ENCODE measurements around the gene GAB1. TPM values are rescaled to one million over a fixed set of nuclear protein-coding genes. Genes with fewer than 3 reads are reported as not detected.

Gene GAB1
- total RNA-seq, 6 experiments from 2014 or later = 6.6 to 8.9 (median 6.9) TPM

- no peak overlapping the region for H3K4me3 Mint-ChIP-seq
- H3K27ac Mint-ChIP-seq = no peak overlapping the region
- no peaks in the 10 kb centered on the region for H3K9me3 Mint-ChIP-seq
- TF ChIP-seq CTCF (IDR thresholded peaks at IDR 0.05) = no peak
- peaks cover 20% of the 10 kb centered on the region for H3K4me1 Mint-ChIP-seq (ENCODE audit: low read depth)
- peaks cover 1% of the 10 kb centered on the region for H3K27me3 Mint-ChIP-seq (ENCODE audit: insufficient read depth)
- DNase-seq = no peak
- H3K36me3 Mint-ChIP-seq (ENCODE audit: low read depth) = no peaks in the 10 kb centered on the region
These were observed 75.7 kb downstream of the GAB1 start for GRCh38 chr4:143412420-143412758.

DNA sequence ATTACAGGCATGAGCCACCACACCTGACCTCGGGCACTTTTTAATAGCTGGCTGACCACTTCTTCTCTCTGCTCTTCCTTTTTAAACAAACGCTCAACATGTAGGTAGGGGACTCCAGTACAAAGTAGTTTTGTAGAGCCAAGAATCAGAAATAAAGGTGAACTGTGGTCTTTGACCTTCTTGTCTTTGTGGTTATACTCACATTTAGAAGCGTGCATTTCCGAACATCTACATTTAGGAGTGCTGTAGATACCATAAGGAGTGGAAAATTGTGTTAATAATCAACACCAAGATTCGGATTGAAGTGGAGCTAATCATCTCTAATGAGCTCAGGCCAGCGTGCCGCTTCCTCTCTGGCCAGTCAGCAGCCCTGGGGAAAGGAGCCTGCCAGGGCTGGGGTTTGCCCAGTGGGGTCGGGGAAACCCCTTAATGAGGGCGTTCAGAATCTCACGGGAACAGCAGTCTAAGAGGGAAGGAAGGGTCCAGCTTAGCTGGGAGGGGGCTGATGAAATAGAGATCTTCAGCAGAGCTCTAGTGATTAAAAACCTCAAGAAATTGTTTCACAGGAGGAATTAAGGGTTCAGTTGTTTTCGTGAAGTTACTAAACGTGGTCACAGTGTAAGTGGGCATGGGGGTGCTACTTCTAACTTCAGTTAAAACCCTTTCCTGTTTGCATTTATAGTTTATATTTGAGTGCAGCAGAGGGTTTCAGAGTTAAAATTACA lies 81.2 kb downstream of the GAB1 start:
- no peak for TF ChIP-seq CTCF (IDR thresholded peaks at IDR 0.05)
- Mint-ChIP-seq H3K36me3 (ENCODE audit: low read depth) (peaks cover 8% of the 10 kb centered on the region; the same call in 1 of the 2 replicates), H3K4me1 (ENCODE audit: low read depth) (peaks cover 8% of the 10 kb centered on the region; the same call in 1 of the 2 replicates), H3K4me3 (no peak overlapping the region), H3K27me3 (ENCODE audit: insufficient read depth) (no peaks in the 10 kb centered on the region; the same call in 1 of the 2 replicates), H3K9me3 (no peaks in the 10 kb centered on the region), H3K27ac (no peak overlapping the region)
- DNase-seq = no peak

GRCh38 chr4:143420227-143420626 lies 83.6 kb downstream of the GAB1 start:
- H3K36me3 Mint-ChIP-seq (ENCODE audit: low read depth) = peaks cover 8% of the 10 kb centered on the region
- DNase-seq = no peak
- peaks cover 16% of the 10 kb centered on the region for H3K4me1 Mint-ChIP-seq (ENCODE audit: low read depth)
- TF ChIP-seq CTCF (IDR thresholded peaks at IDR 0.05) = no peak
- H3K9me3 Mint-ChIP-seq = no peaks in the 10 kb centered on the region
- no peak overlapping the region for H3K27ac Mint-ChIP-seq
- no peak overlapping the region for H3K4me3 Mint-ChIP-seq
- H3K27me3 Mint-ChIP-seq (ENCODE audit: insufficient read depth) = no peaks in the 10 kb centered on the region; the same call in 1 of the 2 replicates

- Mint-ChIP-seq H3K27me3 (ENCODE audit: insufficient read depth) (no peaks in the 10 kb centered on the region; the same call in 1 of the 2 replicates), H3K4me1 (ENCODE audit: low read depth) (peaks cover 16% of the 10 kb centered on the region), H3K27ac (no peak overlapping the region), H3K9me3 (no peaks in the 10 kb centered on the region), H3K4me3 (no peak overlapping the region), H3K36me3 (ENCODE audit: low read depth) (peaks cover 8% of the 10 kb centered on the region)
- TF ChIP-seq CTCF (IDR thresholded peaks at IDR 0.05) = no peak
- DNase-seq = no peak
These were observed 84.9 kb downstream of the GAB1 start for GRCh38 chr4:143421609-143422008.

DNA sequence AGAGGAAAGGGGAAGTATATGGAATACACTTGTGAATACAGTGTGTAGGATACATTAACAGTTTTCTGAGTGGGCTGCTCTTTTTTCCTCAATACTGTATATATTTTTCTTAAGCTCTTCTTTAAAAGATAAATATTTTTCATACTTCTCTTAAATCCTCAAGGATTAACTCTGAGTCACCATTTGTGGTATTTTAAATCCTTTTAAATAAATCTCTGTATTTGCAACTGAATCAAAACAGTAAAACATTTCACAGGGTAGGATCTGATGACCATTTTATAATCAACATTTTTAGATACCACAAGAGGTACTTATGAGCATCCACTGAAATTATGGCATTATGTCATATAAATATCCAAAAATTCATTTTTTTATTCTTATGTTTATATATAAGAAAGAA lies 87.6 kb downstream of the GAB1 start:
- no peak for TF ChIP-seq CTCF (IDR thresholded peaks at IDR 0.05)
- H3K9me3 Mint-ChIP-seq = no peaks in the 10 kb centered on the region
- no peak for DNase-seq
- H3K4me1 Mint-ChIP-seq (ENCODE audit: low read depth) = peaks cover 16% of the 10 kb centered on the region
- no peaks in the 10 kb centered on the region; the same call in 1 of the 2 replicates for H3K36me3 Mint-ChIP-seq (ENCODE audit: low read depth)
- no peak overlapping the region for H3K4me3 Mint-ChIP-seq
- no peak overlapping the region for H3K27ac Mint-ChIP-seq
- no peaks in the 10 kb centered on the region; the same call in 1 of the 2 replicates for H3K27me3 Mint-ChIP-seq (ENCODE audit: insufficient read depth)

All from HFFc6 (cell line).